ENCODE measurements around the gene HDAC4. TPM values are rescaled to one million over a fixed set of nuclear protein-coding genes. Genes with fewer than 3 reads are reported as not detected.

Gene HDAC4
- polyA plus RNA-seq, 1 donor (not counting 4 experiments of a cell fraction or from before 2014, with no cell fraction given): 2.9 TPM

DNA sequence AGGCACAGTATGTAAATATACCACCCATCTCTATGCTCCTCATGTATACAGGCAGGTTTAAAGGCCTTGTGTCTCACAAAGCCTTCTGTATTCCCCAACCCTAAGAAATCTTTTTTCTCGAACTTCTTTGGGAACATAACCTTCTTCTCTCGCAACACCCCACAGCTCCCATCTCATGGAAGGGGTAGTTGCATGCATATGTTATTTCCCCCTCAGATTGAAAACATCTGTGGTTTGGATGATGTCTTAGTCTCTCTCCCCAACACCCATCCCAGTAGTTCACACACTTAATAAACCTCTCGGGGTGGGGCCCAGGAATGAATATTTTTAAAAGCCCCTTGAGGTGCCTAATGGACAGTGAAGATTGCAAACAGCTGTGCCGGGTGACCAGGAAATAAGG is 21.0 kb upstream of the HDAC4 start:
- FAIRE-seq (no peak), DNase-seq (ENCODE audit: low read depth, low spot score) (no peak)
- Histone ChIP-seq H2AFZ (ENCODE audit: control insufficient read depth, low read length) (no peak overlapping the region), H3K9ac (ENCODE audit: control insufficient read depth, extremely low read depth, insufficient read depth, low read length) (no peak overlapping the region), H3K9me3 (ENCODE audit: control insufficient read depth, low read depth, low read length) (no peaks in the 10 kb centered on the region), H3K79me2 (ENCODE audit: control insufficient read depth, insufficient read depth, low read length) (no peaks in the 10 kb centered on the region), H3K9me1 (ENCODE audit: control insufficient read depth, extremely low read depth, insufficient read depth, low read length) (no peaks in the 10 kb centered on the region), H3K4me1 (ENCODE audit: control insufficient read depth, extremely low read depth, insufficient read depth, low read length) (no peaks in the 10 kb centered on the region), H3K27me3 (ENCODE audit: control insufficient read depth, extremely low read depth, insufficient read depth, low read length) (peaks cover 2% of the 10 kb centered on the region), H3K27ac (ENCODE audit: control insufficient read depth, insufficient read depth, low read length) (no peak overlapping the region), H4K20me1 (ENCODE audit: control insufficient read depth, extremely low read depth, insufficient read depth, low read length) (no peaks in the 10 kb centered on the region), H3K4me3 (ENCODE audit: control insufficient read depth in 2 of 3, extremely low read depth in 1 of 3, insufficient read depth in 2 of 3, low read depth in 1 of 3, low read length in 3 of 3) (no peak overlapping the region), H3K4me2 (ENCODE audit: control insufficient read depth, extremely low read depth, insufficient read depth, low read depth, low read length) (no peak overlapping the region), H3K36me3 (ENCODE audit: control insufficient read depth in 2 of 2, extremely low read depth in 1 of 2, insufficient read depth in 2 of 2, low read length in 2 of 2) (no peaks in the 10 kb centered on the region)
- TF ChIP-seq, protein P1, sequence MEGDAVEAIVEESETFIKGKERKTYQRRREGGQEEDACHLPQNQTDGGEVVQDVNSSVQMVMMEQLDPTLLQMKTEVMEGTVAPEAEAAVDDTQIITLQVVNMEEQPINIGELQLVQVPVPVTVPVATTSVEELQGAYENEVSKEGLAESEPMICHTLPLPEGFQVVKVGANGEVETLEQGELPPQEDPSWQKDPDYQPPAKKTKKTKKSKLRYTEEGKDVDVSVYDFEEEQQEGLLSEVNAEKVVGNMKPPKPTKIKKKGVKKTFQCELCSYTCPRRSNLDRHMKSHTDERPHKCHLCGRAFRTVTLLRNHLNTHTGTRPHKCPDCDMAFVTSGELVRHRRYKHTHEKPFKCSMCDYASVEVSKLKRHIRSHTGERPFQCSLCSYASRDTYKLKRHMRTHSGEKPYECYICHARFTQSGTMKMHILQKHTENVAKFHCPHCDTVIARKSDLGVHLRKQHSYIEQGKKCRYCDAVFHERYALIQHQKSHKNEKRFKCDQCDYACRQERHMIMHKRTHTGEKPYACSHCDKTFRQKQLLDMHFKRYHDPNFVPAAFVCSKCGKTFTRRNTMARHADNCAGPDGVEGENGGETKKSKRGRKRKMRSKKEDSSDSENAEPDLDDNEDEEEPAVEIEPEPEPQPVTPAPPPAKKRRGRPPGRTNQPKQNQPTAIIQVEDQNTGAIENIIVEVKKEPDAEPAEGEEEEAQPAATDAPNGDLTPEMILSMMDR (optimal IDR thresholded peaks at IDR 0.05 in 1 of 3, IDR thresholded peaks at IDR 0.05 in 1 of 3, conservative IDR thresholded peaks at IDR 0.05 in 1 of 3; ENCODE audit: extremely low read depth in 1 of 3, insufficient read depth in 2 of 3, low read length in 3 of 3): no peak
- TF ChIP-seq EZH2 (IDR thresholded peaks at IDR 0.05; ENCODE audit: low read length): no peak
- dilution Hi-C loops (cut with MboI; ENCODE audit: extremely low pct_ligation_motif_present, low sequenced_read_pairs): no loop called here

DNA sequence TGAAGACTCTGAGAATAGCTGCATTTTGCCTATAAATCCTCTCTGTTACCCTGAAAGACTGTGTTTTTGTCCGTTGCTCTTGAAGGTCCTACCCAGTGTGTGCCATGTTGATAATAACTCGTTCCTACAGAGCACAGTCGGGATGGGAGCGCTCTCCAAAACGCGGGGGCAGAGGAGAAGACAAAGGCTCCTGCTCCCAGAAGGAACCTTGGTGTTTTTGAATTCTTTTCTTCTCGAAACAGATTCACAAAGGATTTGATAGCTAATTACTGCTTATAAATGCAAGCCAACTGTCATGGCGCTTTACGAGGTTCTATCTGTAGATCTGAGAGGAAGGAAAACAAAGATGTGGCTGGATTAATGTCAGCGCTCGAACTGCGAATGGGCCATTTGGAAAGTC is 19.3 kb upstream of the HDAC4 start:
- Histone ChIP-seq H3K9me1 (ENCODE audit: control insufficient read depth, extremely low read depth, insufficient read depth, low read length) (no peaks in the 10 kb centered on the region), H2AFZ (ENCODE audit: control insufficient read depth, low read length) (no peak overlapping the region), H3K9ac (ENCODE audit: control insufficient read depth, extremely low read depth, insufficient read depth, low read length) (no peak overlapping the region), H3K4me3 (ENCODE audit: control insufficient read depth in 2 of 3, extremely low read depth in 1 of 3, insufficient read depth in 2 of 3, low read depth in 1 of 3, low read length in 3 of 3) (no peak overlapping the region), H3K79me2 (ENCODE audit: control insufficient read depth, insufficient read depth, low read length) (no peaks in the 10 kb centered on the region), H3K27me3 (ENCODE audit: control insufficient read depth, extremely low read depth, insufficient read depth, low read length) (peaks cover 2% of the 10 kb centered on the region), H3K27ac (ENCODE audit: control insufficient read depth, insufficient read depth, low read length) (no peak overlapping the region), H3K4me1 (ENCODE audit: control insufficient read depth, extremely low read depth, insufficient read depth, low read length) (no peaks in the 10 kb centered on the region), H3K36me3 (ENCODE audit: control insufficient read depth in 2 of 2, extremely low read depth in 1 of 2, insufficient read depth in 2 of 2, low read length in 2 of 2) (no peaks in the 10 kb centered on the region), H4K20me1 (ENCODE audit: control insufficient read depth, extremely low read depth, insufficient read depth, low read length) (no peaks in the 10 kb centered on the region), H3K9me3 (ENCODE audit: control insufficient read depth, low read depth, low read length) (no peaks in the 10 kb centered on the region), H3K4me2 (ENCODE audit: control insufficient read depth, extremely low read depth, insufficient read depth, low read depth, low read length) (no peak overlapping the region)
- TF ChIP-seq, protein P1 (optimal IDR thresholded peaks at IDR 0.05 in 1 of 3, IDR thresholded peaks at IDR 0.05 in 1 of 3, conservative IDR thresholded peaks at IDR 0.05 in 1 of 3; ENCODE audit: extremely low read depth in 1 of 3, insufficient read depth in 2 of 3, low read length in 3 of 3): no peak
- TF ChIP-seq EZH2 (IDR thresholded peaks at IDR 0.05; ENCODE audit: low read length): no peak
- dilution Hi-C loops (cut with MboI; ENCODE audit: extremely low pct_ligation_motif_present, low sequenced_read_pairs): no loop called here
- no peak for DNase-seq (ENCODE audit: low read depth, low spot score)
- FAIRE-seq: no peak
